Hepatocyte (in vitro differentiated cells): Measurements from ENCODE around the gene LRMDA.

Source experiments
- EZH2 ChIP-seq: fragments of 200-600 bp; sonication (generic); IDR thresholded peaks from 2 replicates; pipeline ENCODE4 v1.6.1; 2016; ENCODE audit warnings: antibody characterized with exemption, mild to moderate bottlenecking, borderline replicate concordance
- TF ChIP-seq, protein P1 (sequence below): fragments of 200-600 bp; sonication (generic); IDR thresholded peaks from 2 replicates; pipeline ENCODE4 v1.5.1; 2016; ENCODE audit warnings: antibody characterized with exemption, mild to moderate bottlenecking; ENCODE audit not compliant: poor library complexity

DNA sequence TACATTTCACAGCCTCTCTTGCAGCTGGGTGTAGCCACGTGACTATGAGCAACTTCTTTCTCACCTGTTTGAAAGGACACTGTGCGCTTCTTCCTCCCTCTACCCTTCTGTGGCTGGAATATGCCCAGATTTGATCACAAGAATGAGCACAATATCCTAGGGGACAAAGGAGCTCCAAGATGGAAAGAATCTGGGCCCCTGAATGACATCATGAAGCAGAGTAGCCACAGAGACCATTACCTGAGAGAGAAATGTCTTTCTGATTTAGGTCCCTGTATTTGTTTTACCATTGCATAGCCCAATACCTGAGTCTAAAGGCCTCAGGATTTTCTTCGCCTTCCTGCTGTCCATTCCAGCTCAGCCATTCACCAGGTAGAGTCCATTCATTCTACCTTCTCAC lies 45.3 kb upstream of the LRMDA start:
- TF ChIP-seq, protein P1, sequence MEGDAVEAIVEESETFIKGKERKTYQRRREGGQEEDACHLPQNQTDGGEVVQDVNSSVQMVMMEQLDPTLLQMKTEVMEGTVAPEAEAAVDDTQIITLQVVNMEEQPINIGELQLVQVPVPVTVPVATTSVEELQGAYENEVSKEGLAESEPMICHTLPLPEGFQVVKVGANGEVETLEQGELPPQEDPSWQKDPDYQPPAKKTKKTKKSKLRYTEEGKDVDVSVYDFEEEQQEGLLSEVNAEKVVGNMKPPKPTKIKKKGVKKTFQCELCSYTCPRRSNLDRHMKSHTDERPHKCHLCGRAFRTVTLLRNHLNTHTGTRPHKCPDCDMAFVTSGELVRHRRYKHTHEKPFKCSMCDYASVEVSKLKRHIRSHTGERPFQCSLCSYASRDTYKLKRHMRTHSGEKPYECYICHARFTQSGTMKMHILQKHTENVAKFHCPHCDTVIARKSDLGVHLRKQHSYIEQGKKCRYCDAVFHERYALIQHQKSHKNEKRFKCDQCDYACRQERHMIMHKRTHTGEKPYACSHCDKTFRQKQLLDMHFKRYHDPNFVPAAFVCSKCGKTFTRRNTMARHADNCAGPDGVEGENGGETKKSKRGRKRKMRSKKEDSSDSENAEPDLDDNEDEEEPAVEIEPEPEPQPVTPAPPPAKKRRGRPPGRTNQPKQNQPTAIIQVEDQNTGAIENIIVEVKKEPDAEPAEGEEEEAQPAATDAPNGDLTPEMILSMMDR, result no peak
- TF ChIP-seq EZH2, result no peak
